Stimulated activated CD4-positive, alpha-beta T cell treated with anti-CD3 and anti-CD28 coated beads, Interleukin-4, amount 100 ng/mL, for 24 hours (primary cell): ENCODE results near the gene MYRF.

ENCODE experiments used
- DNase-seq: peaks from one replicate; pipeline ENCODE4 v3.0.0-alpha.2; 2020

The MYRF gene

DNA sequence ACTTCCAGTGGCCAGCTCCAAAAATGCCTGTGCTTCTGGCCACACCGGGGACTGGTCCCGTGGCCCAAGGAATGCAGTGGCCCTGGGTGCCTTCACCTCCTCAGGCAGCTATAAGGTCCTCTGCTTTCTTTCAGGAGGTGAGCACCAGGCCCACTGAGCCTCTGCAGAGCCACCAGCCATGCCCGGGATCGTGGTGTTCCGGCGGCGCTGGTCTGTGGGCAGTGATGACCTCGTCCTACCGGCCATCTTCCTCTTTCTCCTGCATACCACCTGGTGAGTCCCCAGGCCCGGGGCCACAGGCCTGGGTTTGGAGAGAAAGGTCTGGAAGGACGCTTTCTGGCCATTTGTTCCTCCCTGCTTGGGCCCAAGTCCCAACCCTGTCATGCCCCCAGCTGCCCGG is 32.5 kb upstream of the MYRF start:
- DNase-seq: no peak

DNA sequence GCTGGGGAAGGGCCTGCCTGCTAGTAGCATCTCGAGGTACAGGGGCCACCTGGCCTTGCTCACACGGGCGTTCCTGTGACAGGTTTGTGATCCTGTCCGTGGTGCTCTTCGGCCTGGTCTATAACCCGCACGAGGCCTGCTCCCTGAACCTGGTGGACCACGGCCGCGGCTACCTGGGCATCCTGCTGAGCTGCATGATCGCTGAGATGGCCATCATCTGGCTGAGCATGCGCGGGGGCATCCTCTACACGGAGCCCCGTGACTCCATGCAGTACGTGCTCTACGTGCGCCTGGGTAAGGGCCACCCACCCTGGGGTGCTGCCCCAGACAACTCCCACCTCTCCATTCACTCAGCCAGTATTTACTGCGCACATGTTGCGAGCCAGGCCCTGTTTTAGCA is 31.8 kb upstream of the MYRF start:
- no peak for DNase-seq

DNA sequence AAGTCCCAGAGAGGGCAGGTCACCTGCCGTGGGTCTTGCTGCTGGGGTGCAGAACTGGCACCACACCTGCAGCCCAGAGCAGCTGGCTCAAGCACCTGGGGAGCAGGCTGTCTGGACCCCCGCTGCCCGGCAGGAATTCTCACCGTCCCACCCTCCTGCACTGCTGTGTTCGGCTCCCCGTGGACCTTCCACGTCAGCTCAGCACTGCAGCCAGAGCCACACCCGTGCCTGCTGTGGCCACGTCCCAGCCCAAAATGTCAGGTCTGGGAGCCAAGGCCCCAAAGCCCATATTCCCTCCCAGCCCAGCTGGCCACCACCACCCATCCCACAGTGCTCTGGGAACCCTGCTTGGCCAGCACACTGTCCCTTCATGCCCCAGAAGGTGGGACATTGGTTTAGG is 28.0 kb upstream of the MYRF start:
- DNase-seq: no peak

DNA sequence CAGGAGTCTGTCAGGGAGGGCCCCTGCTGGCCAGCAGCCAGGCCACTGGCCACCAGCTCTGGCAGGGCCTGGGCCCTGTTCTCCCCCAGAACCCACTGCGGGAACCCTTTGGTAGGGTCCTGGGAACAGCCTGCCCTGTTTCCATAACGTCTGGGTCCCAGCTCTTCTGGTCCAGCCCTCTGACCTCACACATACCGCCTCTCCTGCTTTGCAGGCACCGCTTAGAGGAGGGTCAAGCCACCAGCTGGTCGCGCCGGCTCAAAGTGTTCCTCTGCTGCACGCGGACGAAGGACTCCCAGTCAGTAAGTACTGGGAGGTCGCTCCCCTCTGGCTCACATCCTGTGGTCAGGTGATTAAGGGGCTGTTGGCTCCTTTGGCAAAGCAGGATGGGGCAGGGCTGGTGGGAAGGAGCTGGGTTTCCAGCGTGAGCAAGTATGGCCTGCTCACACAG is 26.6 kb upstream of the MYRF start:
- no peak for DNase-seq

- no peak for DNase-seq
These were observed 25.7 kb upstream of the MYRF start for GRCh38 chr11:61726775-61727174.

DNA sequence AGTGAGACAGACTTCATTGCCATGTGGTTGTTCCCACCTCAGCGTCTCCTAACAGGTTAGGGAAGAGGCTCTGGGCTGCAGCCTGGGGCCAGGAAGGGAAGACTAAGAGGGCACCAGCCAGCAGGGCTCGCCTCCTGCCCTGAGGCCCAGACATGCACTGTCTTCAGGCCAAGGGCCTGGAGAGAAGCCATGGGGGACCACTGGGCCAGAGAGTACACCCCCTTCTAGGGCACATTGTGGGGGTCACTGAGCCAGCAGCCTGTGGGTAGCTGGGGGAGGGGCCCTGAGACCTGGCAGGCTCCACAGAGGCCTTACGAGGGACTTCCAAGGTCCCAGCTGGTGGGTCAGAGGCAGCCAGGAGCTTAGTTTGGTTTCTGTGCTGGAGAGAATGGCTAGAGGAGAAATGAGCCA is 25.0 kb upstream of the MYRF start:
- no peak for DNase-seq

- DNase-seq: no peak
These were observed 24.1 kb upstream of the MYRF start for GRCh38 chr11:61728066-61728939.

GRCh38 chr11:61728940-61729219 is 23.6 kb upstream of the MYRF start:
- no peak for DNase-seq

DNA sequence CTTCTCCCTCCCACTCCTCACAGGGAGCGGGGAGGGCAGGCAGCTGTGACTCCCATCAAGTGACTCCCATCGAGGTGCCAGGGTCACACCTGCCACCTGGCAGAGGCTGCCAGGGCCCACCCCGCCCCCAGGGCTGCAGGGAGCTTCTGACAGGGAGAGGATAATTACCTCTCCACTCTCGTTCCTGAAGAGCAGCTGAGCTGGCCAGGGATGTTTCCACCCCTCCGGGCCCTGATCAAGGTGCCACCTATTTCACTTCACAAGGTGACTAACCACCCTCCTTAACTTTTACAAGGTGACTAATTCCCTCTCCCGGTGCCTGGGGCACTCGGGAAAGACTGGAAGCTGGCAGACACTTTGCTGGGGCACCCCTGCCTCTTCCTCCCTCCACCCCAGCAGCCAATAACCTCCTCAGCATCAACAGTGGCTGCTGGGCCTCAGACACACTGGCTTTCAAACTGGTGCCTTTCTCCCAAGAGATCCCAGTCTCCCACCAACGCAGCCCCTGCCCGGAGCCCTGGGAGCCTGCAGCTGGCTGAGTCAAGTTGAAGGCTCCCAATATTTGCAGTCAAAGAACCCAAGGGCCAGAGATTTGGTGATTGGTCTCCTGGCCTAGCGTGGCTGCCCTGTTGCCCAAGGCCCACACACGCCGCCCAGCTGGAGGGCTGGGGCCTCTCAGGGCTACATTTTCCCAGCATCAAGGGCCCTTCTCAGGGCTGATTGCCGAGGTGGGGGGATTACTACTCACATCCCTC is 22.0 kb upstream of the MYRF start:
- DNase-seq: no peak

DNA sequence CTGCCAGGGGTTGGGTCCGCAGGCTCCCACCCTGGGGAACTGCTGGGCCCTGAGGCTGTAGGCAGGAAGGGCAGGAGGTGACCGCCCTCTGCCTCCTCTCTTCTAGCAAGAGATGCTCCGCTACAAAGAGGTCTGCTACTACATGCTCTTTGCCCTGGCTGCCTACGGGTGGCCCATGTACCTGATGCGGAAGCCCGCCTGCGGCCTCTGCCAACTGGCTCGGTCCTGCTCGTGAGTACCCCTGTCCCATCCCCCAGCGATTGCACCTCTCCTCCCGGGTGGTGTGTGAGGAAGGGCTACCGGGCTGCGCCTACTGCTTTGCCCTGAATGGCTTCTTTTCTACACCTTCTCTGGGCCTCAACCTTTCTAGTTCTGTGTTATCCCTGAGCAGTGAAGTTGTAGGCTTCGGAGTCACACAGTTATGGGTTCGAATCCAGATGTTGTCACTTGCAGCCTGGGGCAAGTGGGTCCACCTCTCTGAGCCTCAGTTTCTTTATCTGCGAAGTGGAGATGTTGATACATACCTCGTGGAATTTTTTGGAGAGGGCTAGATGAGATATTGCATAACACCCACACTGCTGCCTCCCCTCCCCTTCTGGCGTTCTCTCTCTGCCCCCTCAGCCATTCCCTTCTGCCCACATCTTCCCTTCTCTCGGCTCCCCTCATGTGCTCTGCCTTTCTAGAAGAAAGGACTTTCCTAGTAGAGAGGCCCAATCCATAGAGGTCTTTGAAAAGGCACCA is 21.1 kb upstream of the MYRF start:
- no peak for DNase-seq

DNA sequence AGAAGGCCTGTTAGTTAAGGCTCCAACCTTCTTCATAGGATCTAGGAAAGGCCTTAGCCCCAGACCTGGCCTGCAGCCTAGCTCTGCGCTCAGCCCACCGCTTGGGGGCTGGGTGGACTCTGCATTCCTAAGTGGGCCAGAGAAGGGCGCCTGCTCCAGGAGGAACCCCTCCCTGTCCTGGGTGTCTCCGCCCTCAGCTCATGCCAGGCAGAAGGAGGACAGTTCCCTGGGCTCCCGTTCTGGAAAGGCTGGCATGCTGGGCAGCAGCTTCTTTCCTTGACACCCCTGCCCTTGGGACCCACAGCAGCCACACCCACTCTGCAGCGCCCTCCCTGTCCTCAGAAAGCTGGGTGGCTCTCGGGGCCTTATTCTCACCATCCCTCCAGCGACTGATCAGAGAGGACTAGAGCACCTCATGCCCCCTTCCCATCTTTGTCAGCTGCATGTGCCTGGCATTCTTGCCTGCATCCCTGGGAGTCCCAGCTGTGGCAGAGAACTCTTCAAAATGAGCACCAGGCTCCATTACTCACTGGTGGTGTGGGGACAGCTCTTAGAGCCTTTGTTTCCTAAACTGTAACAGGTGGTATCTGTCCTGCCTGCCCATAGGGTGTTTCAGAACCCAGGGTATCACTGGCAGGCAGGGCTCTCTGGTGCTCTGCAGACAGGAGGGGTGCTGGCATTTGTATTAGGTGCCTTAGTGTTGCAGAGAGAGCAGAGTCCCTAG is 20.3 kb upstream of the MYRF start:
- DNase-seq: no peak

GRCh38 chr11:61732705-61733104 is 19.7 kb upstream of the MYRF start:
- no peak for DNase-seq

- DNase-seq: peak; percentile 86
These were observed 19.1 kb upstream of the MYRF start for GRCh38 chr11:61733120-61733978.

- no peak for DNase-seq
These were observed 17.7 kb upstream of the MYRF start for GRCh38 chr11:61734767-61735166.

GRCh38 chr11:61735391-61735790 is 17.0 kb upstream of the MYRF start:
- no peak for DNase-seq

DNA sequence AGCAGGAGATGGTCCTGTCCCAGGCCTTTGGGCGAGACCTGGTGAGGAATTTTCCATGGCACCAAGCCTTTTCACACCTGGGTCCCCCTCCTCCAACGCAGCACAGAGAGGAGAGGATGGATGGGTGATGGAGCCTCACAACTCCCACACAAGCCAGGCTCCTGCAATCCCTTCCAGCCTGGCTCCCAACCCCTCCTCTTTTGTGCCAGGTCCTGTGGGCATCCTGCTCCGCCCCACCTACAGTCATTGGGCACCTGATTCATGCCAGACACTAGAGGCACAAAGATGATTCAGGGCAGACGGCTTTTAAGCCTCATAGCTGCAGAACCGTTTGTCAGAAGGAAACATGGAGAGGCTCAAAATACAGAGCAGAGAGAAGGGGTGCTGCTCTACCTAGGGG is 16.1 kb upstream of the MYRF start:
- DNase-seq: no peak

- DNase-seq: no peak
These were observed 15.3 kb upstream of the MYRF start for GRCh38 chr11:61737131-61737530.

DNA sequence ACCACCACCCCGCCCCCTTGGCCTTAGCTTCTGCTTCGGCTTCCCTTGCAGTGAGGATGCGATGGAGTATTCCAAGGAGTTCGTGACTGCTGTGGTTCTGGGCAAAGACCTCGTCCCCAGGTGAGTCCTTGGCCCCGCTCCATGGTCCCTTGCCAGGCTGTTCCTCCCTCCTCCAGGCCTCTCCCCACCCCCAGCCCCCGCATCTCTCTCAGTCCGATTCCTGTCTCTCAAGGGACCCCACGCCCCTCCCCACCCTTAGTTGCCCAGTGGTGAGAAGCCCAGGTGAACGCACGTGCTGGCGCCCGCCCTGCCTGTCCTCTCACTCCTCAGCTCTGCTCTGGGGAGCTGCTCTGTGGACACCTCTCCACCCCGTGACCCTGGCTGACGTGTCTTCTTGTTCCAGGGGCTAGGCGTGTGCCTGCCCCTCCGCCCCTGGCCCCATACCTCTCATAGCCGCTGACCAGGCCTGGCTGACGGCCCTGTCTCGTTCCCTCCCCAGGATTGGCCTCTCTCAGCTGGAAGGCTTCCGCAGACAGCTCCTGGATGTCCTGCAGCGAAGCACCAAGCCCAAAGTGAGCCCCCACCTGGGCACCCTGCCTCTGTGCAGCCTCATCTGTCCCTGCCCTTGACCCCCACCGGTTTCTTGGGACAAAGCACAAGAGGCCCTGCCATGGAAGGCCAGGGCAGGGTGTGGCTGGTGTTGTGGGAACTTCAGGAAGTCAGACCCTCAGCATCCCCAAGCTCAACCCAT is 14.6 kb upstream of the MYRF start:
- no peak for DNase-seq

DNA sequence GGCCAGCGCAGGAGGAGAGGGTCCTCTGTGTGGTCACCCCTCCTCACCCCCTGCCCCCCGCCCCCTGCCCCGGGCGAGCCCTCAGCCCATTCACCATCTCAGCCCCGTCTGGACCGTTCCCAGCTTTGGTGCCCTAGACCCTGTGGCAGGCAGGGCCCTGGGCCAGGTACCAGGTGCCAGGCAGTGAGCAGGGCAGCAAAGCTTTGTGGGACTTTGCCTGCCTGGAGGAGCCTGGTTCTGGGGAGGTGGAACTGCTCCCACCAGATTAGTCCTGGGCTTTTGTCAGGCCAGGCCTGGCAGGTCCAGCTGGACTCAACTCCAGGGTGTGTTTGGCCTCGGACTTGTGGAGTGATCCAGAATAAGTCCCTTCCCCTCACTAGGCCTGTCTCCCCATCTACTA is 13.7 kb upstream of the MYRF start:
- DNase-seq: no peak

- DNase-seq: no peak
These were observed 13.0 kb upstream of the MYRF start for GRCh38 chr11:61739413-61739812.

- DNase-seq: no peak
These were observed 12.5 kb upstream of the MYRF start for GRCh38 chr11:61739966-61740365.
